Astrocyte (in vitro differentiated cells and primary cell): ENCODE data around the gene GABPB1. TPM values are rescaled to one million over a fixed set of nuclear protein-coding genes. Genes with fewer than 3 reads are reported as not detected.

ENCODE experiments used
- DNase-seq: peaks from one replicate; pipeline ENCODE4 v3.0.0-alpha.2; 2010; ENCODE audit warnings: low read depth
- FAIRE-seq: peaks from 2 replicates; lab custom pipeline; 2011; peaks lifted over from hg19 to GRCh38; lab: Jason Lieb, UNC
- H2AFZ ChIP-seq: 2 replicates; pipeline ENCODE4 v1.6.0; 2012; ENCODE audit warnings: low read depth, low read length, inconsistent platforms
- H3K27ac ChIP-seq: 2 replicates; pipeline ENCODE4 v1.5.1; 2011; ENCODE audit warnings: low read depth, low read length, inconsistent platforms
- H3K27me3 ChIP-seq: 2 replicates; pipeline ENCODE4 v1.6.0; 2011; ENCODE audit warnings: low read length, inconsistent platforms; ENCODE audit not compliant: insufficient read depth
- H3K36me3 ChIP-seq: 2 replicates; pipeline ENCODE4 v1.5.1; 2011; ENCODE audit warnings: low read length, inconsistent platforms; ENCODE audit not compliant: insufficient read depth
- H3K4me1 ChIP-seq: 2 replicates; pipeline ENCODE4 v1.5.1; 2011; ENCODE audit warnings: low read length, inconsistent platforms; ENCODE audit not compliant: insufficient read depth
- H3K4me2 ChIP-seq: 2 replicates; pipeline ENCODE4 v1.6.0; 2012; ENCODE audit warnings: low read length, inconsistent platforms
- H3K4me3 ChIP-seq: 2 replicates; pipeline ENCODE4 v1.5.1; 2011; ENCODE audit warnings: low read depth, mild to moderate bottlenecking, low read length, inconsistent platforms; ENCODE audit not compliant: insufficient read depth
- H3K79me2 ChIP-seq: 2 replicates; pipeline ENCODE4 v1.6.0; 2012; ENCODE audit warnings: mild to moderate bottlenecking, low read length, inconsistent platforms; ENCODE audit not compliant: insufficient read depth
- H3K9ac ChIP-seq: 2 replicates; pipeline ENCODE4 v1.6.0; 2012; ENCODE audit warnings: mild to moderate bottlenecking, low read length, inconsistent platforms
- H3K9me3 ChIP-seq: 2 replicates; pipeline ENCODE4 v1.5.1; 2012; ENCODE audit warnings: low read depth, mild to moderate bottlenecking, low read length, inconsistent platforms; ENCODE audit not compliant: insufficient read depth
- H4K20me1 ChIP-seq: 2 replicates; pipeline ENCODE4 v1.6.0; 2012; ENCODE audit warnings: low read length, inconsistent platforms; ENCODE audit not compliant: insufficient read depth
- H3K27ac Mint-ChIP-seq: one replicate; pipeline ENCODE4 v1.8.0; 2021; ENCODE audit warnings: mild to moderate bottlenecking, mixed read lengths; ENCODE audit not compliant: unreplicated experiment
- H3K27me3 Mint-ChIP-seq: one replicate; pipeline ENCODE4 v1.8.0; 2021; ENCODE audit warnings: low read depth, mixed read lengths; ENCODE audit not compliant: unreplicated experiment
- H3K36me3 Mint-ChIP-seq: one replicate; pipeline ENCODE4 v1.8.0; 2021; ENCODE audit warnings: low read depth, mixed read lengths; ENCODE audit not compliant: unreplicated experiment
- H3K4me1 Mint-ChIP-seq: one replicate; pipeline ENCODE4 v1.8.0; 2021; ENCODE audit warnings: low read depth, mixed read lengths; ENCODE audit not compliant: unreplicated experiment
- H3K4me3 Mint-ChIP-seq: one replicate; pipeline ENCODE4 v1.8.0; 2021; ENCODE audit warnings: mild to moderate bottlenecking, moderate library complexity, mixed read lengths; ENCODE audit not compliant: unreplicated experiment
- H3K9me3 Mint-ChIP-seq: one replicate; pipeline ENCODE4 v1.8.0; 2021; ENCODE audit warnings: mild to moderate bottlenecking, mixed read lengths; ENCODE audit not compliant: unreplicated experiment
- EZH2 ChIP-seq: IDR thresholded peaks from 2 replicates; pipeline ENCODE4 v1.6.1; 2012; ENCODE audit warnings: mild to moderate bottlenecking, low read length, inconsistent platforms; ENCODE audit not compliant: insufficient read depth
- total RNA-seq: library from RNA; stranded (reverse); gene quantifications from 2 replicates; pipeline ENCODE4 v1.2.1, GENCODE V29; 2021
- TF ChIP-seq, protein P1 (sequence below): IDR thresholded peaks from 2 replicates; pipeline ENCODE4 v1.5.1; 2011; ENCODE audit warnings: low read depth, mild to moderate bottlenecking, inconsistent platforms, low read length, moderate library complexity; ENCODE audit not compliant: insufficient read depth

GABPB1 gene
- total RNA-seq, 1 donor from 2014 or later: 33.5 TPM

DNA sequence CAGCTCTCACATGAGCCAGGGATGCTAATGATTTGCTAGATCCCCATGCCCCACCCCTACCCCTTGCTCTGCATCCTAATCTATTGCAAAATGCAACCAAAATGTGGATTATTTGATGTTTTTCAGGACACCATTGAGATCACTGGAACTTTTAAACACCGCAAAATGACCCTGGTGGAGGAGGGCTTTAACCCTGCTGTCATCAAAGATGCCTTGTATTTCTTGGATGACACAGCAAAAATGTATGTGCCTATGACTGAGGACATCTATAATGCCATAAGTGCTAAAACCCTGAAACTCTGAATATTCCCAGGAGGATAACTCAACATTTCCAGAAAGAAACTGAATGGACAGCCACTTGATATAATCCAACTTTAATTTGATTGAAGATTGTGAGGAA, 119.2 kb downstream of the GABPB1 start:
- Histone ChIP-seq H3K79me2 (no peaks in the 10 kb centered on the region), H3K27me3 (no peaks in the 10 kb centered on the region), H3K4me3 (no peak overlapping the region), H3K9me3 (no peaks in the 10 kb centered on the region), H3K4me2 (no peak overlapping the region), H4K20me1 (no peaks in the 10 kb centered on the region), H3K36me3 (no peaks in the 10 kb centered on the region), H3K9ac (no peak overlapping the region), H3K4me1 (no peaks in the 10 kb centered on the region), H3K27ac (no peak overlapping the region), H2AFZ (no peak overlapping the region)
- Mint-ChIP-seq H3K27me3 (peaks cover 2% of the 10 kb centered on the region), H3K27ac (no peak overlapping the region), H3K4me1 (peaks cover under 1% of the 10 kb centered on the region), H3K9me3 (no peaks in the 10 kb centered on the region), H3K4me3 (no peak overlapping the region), H3K36me3 (no peaks in the 10 kb centered on the region)
- FAIRE-seq (no peak), DNase-seq (no peak)
- no peak for TF ChIP-seq EZH2
- TF ChIP-seq, protein P1, sequence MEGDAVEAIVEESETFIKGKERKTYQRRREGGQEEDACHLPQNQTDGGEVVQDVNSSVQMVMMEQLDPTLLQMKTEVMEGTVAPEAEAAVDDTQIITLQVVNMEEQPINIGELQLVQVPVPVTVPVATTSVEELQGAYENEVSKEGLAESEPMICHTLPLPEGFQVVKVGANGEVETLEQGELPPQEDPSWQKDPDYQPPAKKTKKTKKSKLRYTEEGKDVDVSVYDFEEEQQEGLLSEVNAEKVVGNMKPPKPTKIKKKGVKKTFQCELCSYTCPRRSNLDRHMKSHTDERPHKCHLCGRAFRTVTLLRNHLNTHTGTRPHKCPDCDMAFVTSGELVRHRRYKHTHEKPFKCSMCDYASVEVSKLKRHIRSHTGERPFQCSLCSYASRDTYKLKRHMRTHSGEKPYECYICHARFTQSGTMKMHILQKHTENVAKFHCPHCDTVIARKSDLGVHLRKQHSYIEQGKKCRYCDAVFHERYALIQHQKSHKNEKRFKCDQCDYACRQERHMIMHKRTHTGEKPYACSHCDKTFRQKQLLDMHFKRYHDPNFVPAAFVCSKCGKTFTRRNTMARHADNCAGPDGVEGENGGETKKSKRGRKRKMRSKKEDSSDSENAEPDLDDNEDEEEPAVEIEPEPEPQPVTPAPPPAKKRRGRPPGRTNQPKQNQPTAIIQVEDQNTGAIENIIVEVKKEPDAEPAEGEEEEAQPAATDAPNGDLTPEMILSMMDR: no peak

GRCh38 chr15:50234764-50235163, 120.2 kb downstream of the GABPB1 start:
- H3K4me2 ChIP-seq: no peak overlapping the region
- Mint-ChIP-seq H3K4me1 (no peaks in the 10 kb centered on the region), H3K4me3 (no peak overlapping the region), H3K27me3 (peaks cover 2% of the 10 kb centered on the region), H3K36me3 (no peaks in the 10 kb centered on the region), H3K27ac (no peak overlapping the region), H3K9me3 (no peaks in the 10 kb centered on the region)
- no peak for FAIRE-seq
- H2AFZ ChIP-seq: no peak overlapping the region
- no peaks in the 10 kb centered on the region for H3K4me1 ChIP-seq
- H3K4me3 ChIP-seq: no peak overlapping the region
- no peaks in the 10 kb centered on the region for H3K9me3 ChIP-seq
- H3K9ac ChIP-seq: no peak overlapping the region
- DNase-seq: no peak
- no peaks in the 10 kb centered on the region for H4K20me1 ChIP-seq
- no peaks in the 10 kb centered on the region for H3K79me2 ChIP-seq
- no peaks in the 10 kb centered on the region for H3K27me3 ChIP-seq
- no peaks in the 10 kb centered on the region for H3K36me3 ChIP-seq
- no peak for TF ChIP-seq EZH2
- TF ChIP-seq, protein P1: no peak
- H3K27ac ChIP-seq: no peak overlapping the region

DNA sequence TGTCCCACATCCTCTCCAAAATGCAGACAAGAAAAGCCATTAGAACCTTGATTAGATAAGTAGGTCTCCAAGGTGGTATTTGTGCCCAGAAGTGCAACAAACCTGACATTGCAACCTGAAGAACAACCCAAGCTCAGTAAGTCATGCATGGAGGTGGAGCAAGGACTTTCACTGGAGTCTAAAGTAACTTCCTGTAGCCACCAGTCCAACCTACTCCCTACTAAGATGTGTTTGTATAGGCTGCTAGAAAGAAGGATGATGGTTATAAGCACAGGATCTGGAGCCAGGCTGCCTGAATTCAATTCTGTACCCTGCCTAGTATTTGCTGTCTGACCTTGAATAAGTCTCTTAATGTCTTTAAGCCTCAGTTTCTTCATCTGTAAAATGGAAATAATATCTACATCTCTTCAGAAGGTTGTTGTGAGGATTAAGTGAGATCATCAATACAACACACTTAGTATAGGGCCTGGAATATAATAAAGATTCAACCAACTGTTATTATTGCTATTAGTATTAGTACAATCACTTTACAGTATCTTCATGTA, 121.7 kb downstream of the GABPB1 start:
- no peaks in the 10 kb centered on the region for H3K36me3 Mint-ChIP-seq
- DNase-seq (no peak), FAIRE-seq (no peak)
- H3K36me3 ChIP-seq: no peaks in the 10 kb centered on the region
- H3K27me3 Mint-ChIP-seq: no peaks in the 10 kb centered on the region
- no peaks in the 10 kb centered on the region for H3K4me1 Mint-ChIP-seq
- peaks cover 5% of the 10 kb centered on the region for H3K27me3 ChIP-seq
- no peak overlapping the region for H3K9ac ChIP-seq
- H3K4me3 ChIP-seq: no peak overlapping the region
- no peaks in the 10 kb centered on the region for H4K20me1 ChIP-seq
- no peak overlapping the region for H2AFZ ChIP-seq
- no peak overlapping the region for H3K27ac ChIP-seq
- H3K4me1 ChIP-seq: no peaks in the 10 kb centered on the region
- TF ChIP-seq, protein P1: no peak
- no peak for TF ChIP-seq EZH2
- H3K9me3 Mint-ChIP-seq: no peaks in the 10 kb centered on the region
- H3K79me2 ChIP-seq: no peaks in the 10 kb centered on the region
- no peak overlapping the region for H3K4me2 ChIP-seq
- H3K9me3 ChIP-seq: no peaks in the 10 kb centered on the region
- H3K4me3 Mint-ChIP-seq: no peak overlapping the region
- H3K27ac Mint-ChIP-seq: no peak overlapping the region
